Fibroblast of upper back skin (primary cell): ENCODE data around the gene GTPBP6.
"Not testable (repeated sequence)": the region's sequence is repeated elsewhere in the genome, so short reads cannot be mapped to it uniquely, and the experiment has no call there.

Experiments used
- DNase-seq: peaks from one replicate; pipeline ENCODE4 v3.0.0-alpha.2; 2013

The GTPBP6 gene

GRCh38 chrX:351324-351641 lies 32.7 kb upstream of the GTPBP6 start:
- not testable (repeated sequence) for DNase-seq

DNA sequence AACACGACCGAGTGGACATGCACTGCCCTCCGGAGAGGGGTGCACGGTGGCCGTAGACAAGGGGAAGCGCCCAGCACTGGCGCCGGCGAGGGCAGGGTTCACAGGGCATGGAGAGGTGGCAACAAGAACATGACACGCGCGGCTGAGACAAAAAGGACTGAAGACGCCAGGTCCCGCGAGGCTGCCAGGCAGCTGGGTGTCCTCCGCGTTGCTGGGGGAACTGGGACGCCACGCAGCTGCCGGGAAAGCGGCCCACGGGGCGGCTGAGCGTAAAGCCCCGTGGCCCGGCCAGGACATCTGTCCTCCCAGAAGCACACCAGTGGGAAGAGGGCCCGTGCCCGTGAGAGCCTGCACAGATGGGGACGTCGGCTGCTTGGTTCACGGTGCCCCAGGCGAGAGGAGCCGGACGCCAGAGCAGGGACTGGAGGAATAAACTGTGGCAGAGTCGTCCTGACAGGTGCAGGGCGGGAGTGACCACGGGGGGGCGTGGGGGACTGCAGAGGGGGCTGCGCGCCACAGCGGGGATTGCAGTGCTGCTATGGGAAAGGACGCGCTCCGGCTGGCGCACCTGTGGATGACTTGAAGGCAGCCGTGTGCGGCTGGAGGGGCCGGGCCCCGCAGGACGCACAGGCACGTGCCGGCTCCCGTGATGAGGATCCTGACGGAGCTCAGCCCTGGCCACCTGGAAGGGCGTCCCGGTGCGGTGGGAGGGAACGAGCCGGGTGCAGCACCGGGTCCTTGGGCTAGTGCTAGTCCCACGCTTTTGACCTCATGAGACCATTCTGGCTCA lies 32.1 kb upstream of the GTPBP6 start:
- no peak for DNase-seq

DNA sequence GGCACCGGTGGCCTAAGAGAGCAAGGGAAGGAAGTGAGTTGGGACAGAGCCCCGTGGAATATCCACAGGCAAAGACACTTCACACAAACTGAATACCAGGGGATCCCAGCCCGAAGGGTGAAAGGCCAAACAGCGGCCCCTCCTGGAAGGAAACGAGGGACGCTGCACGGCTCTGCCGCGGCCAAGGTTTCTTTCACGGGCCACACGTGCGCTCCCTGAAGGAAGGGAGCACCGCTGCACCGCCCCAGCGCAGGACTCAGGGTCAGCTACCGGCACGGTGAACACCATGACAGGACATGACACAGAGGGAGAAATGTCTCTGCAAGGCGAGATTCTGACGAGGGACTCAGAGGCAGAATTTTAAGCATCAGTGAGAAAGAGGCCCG lies 31.5 kb upstream of the GTPBP6 start:
- no peak for DNase-seq

DNA sequence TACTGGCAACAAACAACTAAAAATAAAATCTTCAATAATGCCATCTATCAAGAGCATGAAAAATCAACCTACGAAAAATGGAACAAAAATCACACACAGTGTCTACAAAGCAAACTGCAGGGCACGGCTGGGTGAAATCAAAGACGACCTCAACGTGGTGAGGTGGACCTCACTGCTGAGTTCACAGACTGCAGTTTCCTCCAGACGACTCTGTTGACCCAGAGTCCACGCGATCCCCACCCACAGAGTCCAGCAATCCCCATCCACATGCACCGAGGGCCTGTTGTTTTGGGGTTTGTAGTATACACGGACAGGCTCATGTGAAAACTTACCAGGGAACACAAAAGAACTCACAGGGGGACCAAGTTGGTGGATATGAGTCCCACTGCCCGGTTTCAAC lies 31.1 kb upstream of the GTPBP6 start:
- no peak for DNase-seq

GRCh38 chrX:349196-349595 lies 30.6 kb upstream of the GTPBP6 start:
- no peak for DNase-seq

DNA sequence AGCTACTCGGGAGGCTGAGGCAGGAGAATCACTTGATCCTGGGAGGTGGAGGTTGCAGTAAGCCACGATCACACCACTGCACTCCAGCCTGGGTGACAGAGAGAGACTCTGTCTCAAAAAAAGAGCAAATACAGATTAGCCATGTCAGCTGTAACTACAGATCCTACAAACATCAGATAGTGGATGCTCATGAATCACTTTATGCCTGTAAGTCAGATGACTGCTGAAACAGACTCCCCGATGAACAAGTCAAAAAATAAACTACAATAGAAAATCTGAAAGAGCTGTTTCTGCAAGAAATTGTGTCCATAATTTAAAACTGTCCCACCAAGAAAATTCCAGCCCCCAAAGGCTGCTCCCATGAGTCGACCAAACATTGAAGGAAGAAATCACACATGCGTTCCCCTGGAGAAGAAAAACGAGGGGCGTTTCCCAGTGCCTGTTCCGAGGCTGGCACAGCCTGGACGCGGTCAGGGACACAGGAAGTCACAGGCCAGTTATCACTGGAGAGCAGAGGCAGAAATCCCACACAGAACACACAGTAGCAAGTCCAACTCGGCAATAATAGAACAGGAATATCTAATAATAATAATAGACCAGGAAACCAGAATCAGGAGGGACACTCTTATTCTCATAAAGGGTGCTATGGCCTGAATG lies 30.0 kb upstream of the GTPBP6 start:
- DNase-seq, result no peak

DNA sequence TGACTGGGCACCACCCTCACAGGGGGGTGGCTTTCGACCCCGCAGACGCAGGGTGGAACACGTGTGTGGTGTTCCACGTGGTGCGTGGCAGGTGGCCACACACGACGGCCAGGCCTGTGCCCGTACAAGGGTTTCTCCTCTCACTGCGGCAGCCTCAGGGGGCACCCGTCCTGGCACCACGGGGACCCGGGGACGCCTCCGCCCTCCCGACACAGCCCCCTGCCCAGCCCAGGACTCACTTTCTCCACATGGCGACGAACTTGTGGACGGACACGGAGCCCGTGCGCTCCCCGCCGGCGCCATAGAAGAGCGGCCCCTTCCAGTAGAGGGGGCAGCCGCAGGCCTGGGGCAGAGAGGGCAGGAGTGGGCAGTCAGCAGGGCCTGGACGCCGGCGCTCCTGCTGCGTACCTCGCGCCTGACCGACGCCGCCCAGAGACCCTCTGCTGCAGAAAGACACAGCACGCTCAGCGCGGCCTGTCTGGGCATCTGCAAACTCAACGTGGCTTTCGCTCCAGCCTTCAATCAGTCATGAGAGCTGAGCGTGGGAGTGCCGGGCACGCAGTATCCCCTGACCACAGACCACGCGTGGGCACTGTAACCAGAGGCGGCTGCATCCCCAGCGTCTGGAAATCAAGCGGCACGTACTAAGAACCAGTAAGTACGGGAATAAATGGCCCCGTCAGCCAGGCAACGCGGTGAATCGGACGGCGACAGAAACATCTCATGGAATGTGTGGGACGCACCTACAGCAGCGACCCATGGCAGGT lies 28.9 kb upstream of the GTPBP6 start:
- no peak for DNase-seq

- no peak for DNase-seq
These were observed 27.6 kb upstream of the GTPBP6 start for GRCh38 chrX:346034-346813.

DNA sequence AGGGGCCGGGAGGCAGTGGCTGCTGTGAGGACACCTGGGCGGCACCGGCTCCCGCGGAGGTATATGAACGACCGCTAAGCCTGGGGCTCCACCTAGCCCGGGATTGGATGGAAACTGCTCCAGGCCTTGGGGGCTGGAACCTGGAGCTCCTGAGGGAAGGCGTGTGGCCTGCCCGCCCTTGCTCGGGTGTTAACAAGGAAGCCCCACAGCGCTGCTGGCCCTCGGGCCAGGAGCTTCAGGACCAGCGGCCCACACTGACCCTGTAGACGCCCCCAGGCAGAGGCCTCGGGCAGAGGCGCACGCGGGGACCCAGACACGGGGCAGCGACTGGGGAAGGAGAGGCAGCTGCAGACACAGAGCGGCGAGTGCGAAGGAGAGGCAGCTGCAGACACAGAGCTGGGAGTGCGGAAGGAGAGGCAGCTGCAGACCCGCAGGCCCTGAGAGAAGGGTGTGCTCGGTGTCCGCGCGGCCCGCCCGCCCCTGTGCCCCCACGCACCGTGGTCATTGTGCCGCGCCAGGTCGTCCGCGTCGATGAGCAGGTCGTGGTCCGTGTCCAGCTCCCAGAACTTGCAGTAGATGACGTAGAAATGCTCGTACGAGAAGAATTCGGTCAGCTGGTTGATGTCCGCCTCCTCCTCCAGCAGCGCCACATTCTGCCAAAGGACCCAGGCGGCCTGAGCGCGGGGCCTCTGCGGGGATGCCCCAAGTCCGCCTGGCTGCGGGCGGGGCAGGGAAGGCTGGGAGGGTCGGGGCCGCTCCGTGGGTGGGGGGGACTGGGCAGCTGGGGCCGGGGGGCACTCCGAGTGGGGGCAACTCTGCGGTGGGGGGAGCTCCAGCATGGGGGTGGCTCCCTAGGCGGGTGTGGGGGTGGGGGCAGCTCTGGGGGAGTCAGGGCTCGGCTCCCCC lies 26.7 kb upstream of the GTPBP6 start:
- DNase-seq, result no peak

GRCh38 chrX:344371-344901 lies 25.8 kb upstream of the GTPBP6 start:
- DNase-seq, result no peak

- no peak for DNase-seq
These were observed 23.0 kb upstream of the GTPBP6 start for GRCh38 chrX:341541-342101.

DNA sequence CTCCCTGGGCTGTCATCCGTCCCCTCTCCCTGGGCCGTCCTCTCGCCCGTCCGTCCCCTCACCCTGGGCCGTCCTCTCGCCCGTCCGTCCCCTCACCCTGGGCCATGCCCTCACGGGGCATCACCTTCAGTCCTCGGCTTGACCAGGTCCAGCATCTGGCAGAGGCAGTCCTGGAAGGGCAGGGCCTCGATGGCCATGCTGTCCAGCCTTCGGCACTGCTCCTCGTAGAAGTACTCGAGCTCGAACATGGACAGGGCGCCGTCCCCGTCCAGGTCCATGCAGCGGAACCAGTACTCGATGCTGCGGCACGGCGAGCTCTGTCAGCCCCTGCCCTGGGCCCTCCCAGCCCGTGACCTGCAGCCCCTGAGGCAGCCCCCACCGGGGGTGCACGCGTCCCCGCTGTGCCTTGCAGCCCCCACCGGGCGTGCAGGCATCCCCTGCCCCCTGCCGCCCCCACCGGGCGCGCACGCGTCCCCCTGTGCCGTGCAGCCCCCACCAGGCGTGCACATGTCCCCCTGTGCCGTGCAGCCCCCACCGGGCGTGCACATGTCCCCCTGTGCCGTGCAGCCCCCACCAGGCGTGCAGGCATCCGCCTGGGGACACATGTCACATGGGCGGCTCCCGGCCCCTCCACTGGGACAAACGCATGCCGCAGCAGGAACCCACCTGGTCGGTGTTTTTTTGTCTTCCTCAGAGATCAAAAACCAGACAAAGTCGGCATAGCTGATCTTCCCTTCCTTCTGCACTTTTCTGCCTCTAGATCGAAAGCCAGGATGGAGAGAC lies 22.2 kb upstream of the GTPBP6 start:
- DNase-seq, result no peak

DNA sequence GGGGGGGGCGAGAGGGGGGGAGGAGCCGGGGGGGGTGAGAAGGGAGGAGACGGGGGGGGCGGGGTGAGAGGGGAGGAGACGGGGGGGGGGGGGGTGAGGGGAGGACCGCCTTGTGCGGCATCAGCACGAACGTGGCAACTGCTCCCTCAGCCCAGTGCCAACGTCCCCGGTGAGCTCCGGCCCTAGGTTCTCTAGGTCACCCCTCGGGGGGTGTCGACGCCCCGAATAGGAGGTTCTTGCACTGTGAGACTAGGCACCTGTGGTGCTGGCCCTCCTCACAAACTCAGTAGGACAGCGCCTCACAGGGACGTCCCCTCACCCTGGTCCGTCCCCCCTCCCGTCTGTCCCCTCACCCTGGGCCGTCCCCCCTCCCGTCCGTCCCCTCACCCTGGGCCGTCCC lies 21.5 kb upstream of the GTPBP6 start:
- DNase-seq, result no peak

GRCh38 chrX:338836-339400 lies 20.3 kb upstream of the GTPBP6 start:
- no peak for DNase-seq

GRCh38 chrX:338281-338835 lies 19.8 kb upstream of the GTPBP6 start:
- no peak for DNase-seq

DNA sequence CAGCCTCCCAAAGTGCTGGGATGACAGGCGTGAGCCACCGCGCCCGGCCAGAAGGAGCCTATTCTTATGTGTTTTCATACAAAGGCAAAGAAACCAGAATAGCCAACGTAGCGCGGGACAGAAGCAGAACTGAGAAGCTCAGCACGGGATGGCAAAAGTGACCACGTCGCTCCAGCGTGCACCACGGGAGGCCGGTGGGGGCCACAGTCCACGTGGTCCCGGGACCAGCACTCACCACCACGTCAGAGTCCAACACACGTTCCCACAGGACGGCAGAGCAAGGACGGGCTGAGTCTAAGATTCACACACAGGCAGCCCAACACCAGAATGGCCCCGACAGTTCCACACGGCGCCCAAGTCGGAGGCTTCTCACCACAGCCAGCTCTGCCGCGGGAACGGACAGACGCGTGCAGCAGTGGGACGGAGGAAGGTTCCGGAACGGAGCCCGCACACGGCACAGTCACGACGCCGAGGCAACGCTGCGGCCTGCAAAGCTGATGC lies 18.8 kb upstream of the GTPBP6 start:
- DNase-seq, result no peak

DNA sequence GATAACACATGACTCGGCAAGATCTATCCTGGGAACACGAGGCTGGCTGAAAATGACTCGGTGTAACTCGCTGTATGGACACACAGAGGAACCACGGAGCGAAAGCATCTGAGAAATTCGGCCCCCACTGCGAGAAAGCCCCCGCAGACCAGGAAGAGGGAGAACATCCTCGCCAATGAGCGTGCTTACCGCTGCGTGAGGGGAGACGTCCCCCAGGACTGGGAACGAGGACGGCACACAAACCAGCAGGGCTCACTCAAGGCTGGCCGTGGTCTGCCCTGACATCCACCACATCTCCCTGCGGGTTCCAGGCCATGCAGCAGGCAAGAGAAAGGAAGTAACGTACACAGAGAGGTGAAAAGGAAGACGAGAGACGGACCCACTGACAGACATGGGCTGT lies 17.6 kb upstream of the GTPBP6 start:
- no peak for DNase-seq

GRCh38 chrX:335758-336155 lies 17.2 kb upstream of the GTPBP6 start:
- DNase-seq, result no peak

GRCh38 chrX:334971-335757 lies 16.6 kb upstream of the GTPBP6 start:
- no peak for DNase-seq
